Measurements from ENCODE around the gene NUP93. TPM values are rescaled to one million over a fixed set of nuclear protein-coding genes. Genes with fewer than 3 reads are reported as not detected.

The NUP93 gene
- total RNA-seq, 1 donor: 60.9 TPM

DNA sequence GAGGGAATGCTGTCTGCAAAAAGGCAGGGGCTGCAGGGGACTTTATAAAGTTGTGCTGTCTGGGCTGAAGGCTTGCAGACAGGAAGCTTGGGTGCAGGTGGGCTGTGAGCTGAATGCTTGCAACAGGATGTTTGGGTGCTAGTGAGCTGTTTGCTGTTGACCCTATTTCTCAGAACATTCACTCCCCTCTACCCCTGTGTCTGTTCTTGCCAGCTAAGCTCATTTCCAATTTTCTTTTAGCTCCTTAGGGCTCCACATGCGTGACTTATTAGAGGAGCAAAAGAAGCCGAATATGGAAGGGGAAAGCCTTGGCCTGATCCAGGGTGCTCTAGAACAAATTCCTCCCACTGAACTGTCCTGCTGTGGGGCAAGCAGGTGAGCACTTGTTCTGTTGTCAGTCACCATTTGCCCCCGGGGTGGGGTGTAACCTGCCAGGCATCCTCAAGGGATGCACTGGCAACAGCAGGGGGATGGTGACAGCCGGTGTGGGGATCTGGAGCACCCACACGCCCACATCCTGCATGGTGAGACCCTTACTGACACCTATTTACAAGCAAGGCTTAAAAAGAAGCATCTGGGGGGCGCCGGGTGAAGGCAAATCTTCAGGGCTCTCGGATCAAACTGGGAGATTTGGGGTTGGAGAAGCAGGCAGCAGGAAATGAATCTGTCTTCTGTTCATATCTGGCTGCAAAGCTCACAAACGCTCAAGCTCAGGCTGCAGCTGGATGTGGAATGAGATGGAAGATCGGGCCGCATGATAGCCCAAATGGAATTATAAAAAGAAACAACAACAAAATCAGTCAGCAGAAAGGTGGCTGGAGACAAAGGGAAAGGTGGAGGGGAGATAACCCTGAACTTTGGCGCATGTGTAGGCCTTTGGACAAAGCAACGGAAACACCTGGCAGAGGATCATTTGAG, 21.1 kb upstream of the NUP93 start:
- no peak overlapping the region for H3K4me3 ChIP-seq (ENCODE audit: low read depth, low read length)
- DNase-seq (ENCODE audit: low read depth): no peak
- TF ChIP-seq, protein P1, sequence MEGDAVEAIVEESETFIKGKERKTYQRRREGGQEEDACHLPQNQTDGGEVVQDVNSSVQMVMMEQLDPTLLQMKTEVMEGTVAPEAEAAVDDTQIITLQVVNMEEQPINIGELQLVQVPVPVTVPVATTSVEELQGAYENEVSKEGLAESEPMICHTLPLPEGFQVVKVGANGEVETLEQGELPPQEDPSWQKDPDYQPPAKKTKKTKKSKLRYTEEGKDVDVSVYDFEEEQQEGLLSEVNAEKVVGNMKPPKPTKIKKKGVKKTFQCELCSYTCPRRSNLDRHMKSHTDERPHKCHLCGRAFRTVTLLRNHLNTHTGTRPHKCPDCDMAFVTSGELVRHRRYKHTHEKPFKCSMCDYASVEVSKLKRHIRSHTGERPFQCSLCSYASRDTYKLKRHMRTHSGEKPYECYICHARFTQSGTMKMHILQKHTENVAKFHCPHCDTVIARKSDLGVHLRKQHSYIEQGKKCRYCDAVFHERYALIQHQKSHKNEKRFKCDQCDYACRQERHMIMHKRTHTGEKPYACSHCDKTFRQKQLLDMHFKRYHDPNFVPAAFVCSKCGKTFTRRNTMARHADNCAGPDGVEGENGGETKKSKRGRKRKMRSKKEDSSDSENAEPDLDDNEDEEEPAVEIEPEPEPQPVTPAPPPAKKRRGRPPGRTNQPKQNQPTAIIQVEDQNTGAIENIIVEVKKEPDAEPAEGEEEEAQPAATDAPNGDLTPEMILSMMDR (IDR thresholded peaks at IDR 0.05; ENCODE audit: insufficient read depth, low read depth, low read length): no peak

DNA sequence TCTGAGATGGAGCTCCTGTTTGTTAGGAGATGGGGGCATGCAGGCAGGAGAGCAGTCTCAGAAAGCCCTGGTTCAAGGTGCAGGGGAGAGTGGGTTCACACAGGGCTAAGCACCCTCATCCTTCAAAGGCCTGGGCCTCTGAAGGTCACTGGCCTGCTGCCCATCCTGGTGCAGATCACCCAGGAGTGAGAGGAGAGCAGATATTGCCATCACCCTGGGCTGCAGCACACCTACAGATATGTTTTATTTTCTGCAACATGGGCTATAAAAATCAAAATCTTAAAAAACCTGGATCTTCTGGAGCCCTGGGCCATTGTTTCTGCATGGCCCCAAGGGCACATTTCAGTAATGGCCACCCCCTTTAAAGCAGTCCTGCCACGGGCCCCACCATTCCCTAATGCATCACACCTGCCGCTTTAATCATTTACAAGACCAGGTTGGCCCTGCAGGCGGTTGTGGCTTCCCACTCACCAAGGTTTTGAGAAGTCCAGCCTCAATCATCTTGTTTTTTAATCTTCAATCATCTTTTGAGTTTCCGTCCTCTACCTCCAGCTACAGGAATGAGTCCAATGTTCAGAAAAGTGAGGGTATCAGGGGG, 20.4 kb upstream of the NUP93 start:
- TF ChIP-seq, protein P1 (IDR thresholded peaks at IDR 0.05; ENCODE audit: insufficient read depth, low read depth, low read length): no peak
- no peak overlapping the region for H3K4me3 ChIP-seq (ENCODE audit: low read depth, low read length)
- DNase-seq (ENCODE audit: low read depth): no peak

DNA sequence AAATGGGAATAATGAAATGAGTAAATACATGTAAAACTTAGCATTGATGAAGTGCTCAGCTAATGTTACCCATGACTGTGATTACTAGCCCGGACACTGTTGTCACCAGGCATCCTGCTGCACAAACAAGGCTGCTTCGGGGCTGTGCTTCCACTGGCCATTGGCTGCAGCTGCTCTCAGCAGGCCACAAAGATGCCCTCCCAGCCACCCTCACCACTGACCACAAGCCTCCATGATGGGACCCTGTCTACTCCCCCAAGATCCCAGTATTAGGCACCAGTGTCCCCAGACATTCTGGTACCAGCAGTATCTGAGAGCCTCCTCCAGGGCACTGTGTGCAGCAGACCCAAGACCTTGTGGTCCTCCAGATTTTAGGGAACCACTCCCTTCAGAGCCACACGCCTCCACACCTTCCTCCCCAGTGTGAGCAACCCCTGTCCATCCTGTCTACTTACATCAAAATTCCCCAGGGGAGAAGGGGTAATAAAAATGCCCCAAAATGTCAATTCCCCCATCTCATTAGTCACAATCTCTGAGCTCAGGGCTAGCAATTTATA, 19.7 kb upstream of the NUP93 start:
- no peak for DNase-seq (ENCODE audit: low read depth)
- TF ChIP-seq, protein P1 (IDR thresholded peaks at IDR 0.05; ENCODE audit: insufficient read depth, low read depth, low read length): no peak
- no peak overlapping the region for H3K4me3 ChIP-seq (ENCODE audit: low read depth, low read length)

DNA sequence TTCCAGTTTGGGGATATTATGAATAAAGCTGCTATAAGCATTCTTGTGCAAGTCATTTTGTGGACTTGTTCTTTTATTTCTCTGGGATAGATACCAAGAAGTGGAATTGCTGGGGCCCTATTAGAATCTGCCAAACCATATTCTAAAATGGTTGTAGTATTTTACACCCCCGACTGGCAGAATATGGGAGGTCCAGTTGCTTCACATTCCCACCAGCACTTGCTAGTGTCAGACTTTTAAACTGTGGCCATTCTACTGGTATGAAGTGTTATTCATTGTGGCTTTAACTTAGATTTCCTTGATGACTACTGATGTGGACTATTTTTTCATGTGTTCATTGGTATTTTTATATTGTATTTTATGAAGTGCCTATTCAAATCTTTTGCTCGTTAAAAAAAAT, 18.1 kb upstream of the NUP93 start:
- H3K4me3 ChIP-seq (ENCODE audit: low read depth, low read length): no peak overlapping the region
- no peak for DNase-seq (ENCODE audit: low read depth)
- TF ChIP-seq, protein P1 (IDR thresholded peaks at IDR 0.05; ENCODE audit: insufficient read depth, low read depth, low read length): no peak

DNA sequence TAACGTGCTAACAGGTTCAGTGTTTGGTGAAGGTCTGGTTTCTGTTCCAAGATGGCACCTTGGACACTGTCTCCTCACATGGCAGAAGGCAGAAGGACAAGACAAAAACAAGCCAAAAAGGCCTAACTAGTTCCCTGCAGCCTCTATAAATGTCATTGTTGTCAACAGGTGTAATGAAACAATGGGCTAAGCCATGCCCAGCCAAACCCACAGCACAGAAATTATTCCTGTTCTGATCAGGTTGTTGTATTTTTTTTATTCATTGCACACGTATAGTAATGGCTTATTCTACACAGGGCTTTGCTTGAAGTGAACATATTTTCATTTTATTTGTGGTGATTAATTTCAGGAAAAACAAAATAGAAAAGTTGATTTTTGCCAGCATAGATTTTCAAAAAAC, 16.1 kb upstream of the NUP93 start:
- H3K4me3 ChIP-seq (ENCODE audit: low read depth, low read length): no peak overlapping the region
- TF ChIP-seq, protein P1 (IDR thresholded peaks at IDR 0.05; ENCODE audit: insufficient read depth, low read depth, low read length): no peak
- DNase-seq (ENCODE audit: low read depth): no peak

DNA sequence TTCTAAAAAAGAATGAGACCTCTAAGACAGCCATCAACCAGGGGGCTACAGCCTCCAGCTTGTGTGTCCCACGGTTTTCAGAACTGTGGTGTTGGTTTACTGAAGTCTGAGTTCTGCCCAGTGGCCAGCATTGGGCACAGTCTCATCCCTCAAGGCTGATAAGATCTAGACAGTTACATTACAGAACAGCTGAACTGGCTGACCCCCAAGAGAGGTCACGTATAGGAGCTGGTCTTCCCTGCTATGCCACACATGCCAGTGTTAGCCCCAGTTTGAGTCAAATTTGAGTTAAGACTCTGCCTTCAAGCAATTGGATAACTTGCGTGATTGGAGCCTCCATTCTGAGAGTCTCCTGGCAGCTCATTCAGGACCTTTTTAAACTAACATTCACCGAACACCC, 14.8 kb upstream of the NUP93 start:
- H3K4me3 ChIP-seq (ENCODE audit: low read depth, low read length): no peak overlapping the region
- DNase-seq (ENCODE audit: low read depth): no peak
- TF ChIP-seq, protein P1 (IDR thresholded peaks at IDR 0.05; ENCODE audit: insufficient read depth, low read depth, low read length): no peak
